IMR-90 (cell line): Measurements from ENCODE around the gene KRTAP9-9. TPM values are rescaled to one million over a fixed set of nuclear protein-coding genes. Genes with fewer than 3 reads are reported as not detected.

Experiments used
- ATAC-seq: fragments of 200-7000 bp; cut with Tn5 transposase; 2 replicates; pipeline ENCODE4 v1.9.1; 2020; ENCODE audit warnings: low read depth, mild to moderate bottlenecking, moderate library complexity
- BruUV-seq: library from RNA; stranded (reverse); fragments of 400-500 nt; replicated peaks from 2 replicates; lab custom pipeline; 2021; lab: Mats Ljungman, UMichigan
- CTCF ChIA-PET: fragments of 300-600 bp; formaldehyde crosslinking; extraction: SDS; loops from one replicate; lab custom pipeline; 2021; ENCODE audit warnings: antibody characterized with exemption; lab: Yijun Ruan, JAX
- POLR2A ChIA-PET: fragments of 300-600 bp; sonication (Branson Sonifier 250); formaldehyde crosslinking; loops from one replicate; lab custom pipeline; 2022; ENCODE audit warnings: antibody characterized with exemption; ENCODE audit not compliant: unreplicated experiment; lab: Charles Lee
- DNase-seq: peaks from one replicate; pipeline ENCODE4 v3.0.0; 2013
- H2AFZ ChIP-seq: replicated peaks from 2 replicates; pipeline ENCODE3; 2013; ENCODE audit warnings: low read length, mild to moderate bottlenecking; ENCODE audit not compliant: poor library complexity
- H2AK5ac ChIP-seq: 2 replicates; pipeline ENCODE4 v1.6.1; 2013; ENCODE audit warnings: low read depth, low read length, inconsistent platforms
- H2AK9ac ChIP-seq: replicated peaks from 2 replicates; pipeline ENCODE3; 2013; ENCODE audit warnings: mild to moderate bottlenecking, low read depth, low read length, moderate library complexity; ENCODE audit not compliant: poor library complexity
- H2BK120ac ChIP-seq: 2 replicates; pipeline ENCODE4 v1.6.1; 2013; ENCODE audit warnings: low read depth, low read length, inconsistent platforms
- H2BK15ac ChIP-seq: 3 replicates; pipeline ENCODE4 v1.6.1; 2013; ENCODE audit warnings: low read depth, low read length, inconsistent platforms
- H2BK20ac ChIP-seq: 2 replicates; pipeline ENCODE4 v1.6.1; 2013; ENCODE audit warnings: low read depth, mild to moderate bottlenecking, inconsistent platforms, low read length, moderate library complexity
- H2BK5ac ChIP-seq: 2 replicates; pipeline ENCODE4 v1.6.1; 2013; ENCODE audit warnings: mild to moderate bottlenecking, low read depth, low read length, inconsistent platforms; ENCODE audit not compliant: poor library complexity, severe bottlenecking
- H3K14ac ChIP-seq: replicated peaks from 2 replicates; pipeline ENCODE4 v1.6.1; 2013; ENCODE audit warnings: low read depth, low read length, inconsistent platforms
- H3K18ac ChIP-seq: 2 replicates; pipeline ENCODE4 v1.6.1; 2013; ENCODE audit warnings: low read depth, low read length, control low read depth
- H3K23ac ChIP-seq: 2 replicates; pipeline ENCODE4 v1.6.1; 2013; ENCODE audit warnings: low read depth, low read length, inconsistent platforms
- H3K27ac ChIP-seq: 2 replicates; pipeline ENCODE4 v1.5.1; 2013; ENCODE audit warnings: mild to moderate bottlenecking, control low read depth, low read length; ENCODE audit not compliant: insufficient read depth
- H3K27me3 ChIP-seq: 2 replicates; pipeline ENCODE4 v1.6.1; 2013; ENCODE audit warnings: low read length; ENCODE audit not compliant: control insufficient read depth, insufficient read depth
- H3K36me3 ChIP-seq: 2 replicates; pipeline ENCODE4 v1.6.1; 2013; ENCODE audit warnings: low read length, mixed read lengths; ENCODE audit not compliant: control insufficient read depth, insufficient read depth
- H3K4ac ChIP-seq: 2 replicates; pipeline ENCODE4 v1.6.1; 2013; ENCODE audit warnings: low read depth, low read length, inconsistent platforms
- H3K4me1 ChIP-seq: 2 replicates; pipeline ENCODE4 v1.6.1; 2013; ENCODE audit warnings: low read length, mixed read lengths; ENCODE audit not compliant: control insufficient read depth, insufficient read depth
- H3K4me2 ChIP-seq: 2 replicates; pipeline ENCODE4 v1.6.1; 2013; ENCODE audit warnings: low read depth, mild to moderate bottlenecking, control low read depth, low read length, moderate library complexity
- H3K4me3 ChIP-seq: 2 replicates; pipeline ENCODE4 v1.5.1; 2013; ENCODE audit warnings: low read depth, mild to moderate bottlenecking, control low read depth, low read length, moderate library complexity; ENCODE audit not compliant: insufficient read depth
- H3K56ac ChIP-seq: 2 replicates; pipeline ENCODE4 v1.6.1; 2013; ENCODE audit warnings: low read length, inconsistent platforms; ENCODE audit not compliant: insufficient read depth; ENCODE audit errors: extremely low read depth
- H3K79me1 ChIP-seq, 2 experiments: 2 replicates each; pipeline ENCODE4 v1.6.1; 2013; ENCODE audit warnings: low read length in 2 of 2, inconsistent platforms in 1 of 2, low read depth in 1 of 2
- H3K9ac ChIP-seq: 2 replicates; pipeline ENCODE4 v1.6.1; 2013; ENCODE audit warnings: low read depth, low read length, control low read depth
- H3K9me1 ChIP-seq: 2 replicates; pipeline ENCODE4 v1.6.1; 2013; ENCODE audit warnings: low read length, inconsistent platforms; ENCODE audit not compliant: insufficient read depth
- H3K9me3 ChIP-seq: 2 replicates; pipeline ENCODE4 v1.6.1; 2013; ENCODE audit warnings: low read length; ENCODE audit not compliant: control insufficient read depth, insufficient read depth
- H4K20me1 ChIP-seq: 2 replicates; pipeline ENCODE4 v1.6.1; 2013; ENCODE audit warnings: low read length, inconsistent platforms; ENCODE audit not compliant: insufficient read depth
- H4K5ac ChIP-seq: 2 replicates; pipeline ENCODE4 v1.6.1; 2013; ENCODE audit warnings: mild to moderate bottlenecking, low read depth, low read length, control low read depth
- H4K8ac ChIP-seq, 2 experiments: 2 replicates each; pipeline ENCODE4 v1.6.1; 2013; ENCODE audit warnings: low read depth in 2 of 2, low read length in 2 of 2, control low read depth in 1 of 2, inconsistent platforms in 1 of 2
- H4K91ac ChIP-seq: 2 replicates; pipeline ENCODE4 v1.6.1; 2013; ENCODE audit warnings: low read depth, low read length, inconsistent platforms; ENCODE audit not compliant: insufficient read depth
- CEBPB ChIP-seq: IDR thresholded peaks from 2 replicates; pipeline ENCODE4 v1.6.1; 2012; ENCODE audit warnings: low read depth, low read length, improper control_type of control experiment
- CHD1 ChIP-seq: IDR thresholded peaks from 2 replicates; pipeline ENCODE4 v1.6.1; 2012; ENCODE audit warnings: low read depth, low read length, improper control_type of control experiment
- MAZ ChIP-seq: IDR thresholded peaks from 2 replicates; pipeline ENCODE4 v1.6.1; 2012; ENCODE audit warnings: low read depth, mild to moderate bottlenecking, low read length, improper control_type of control experiment, moderate library complexity, borderline replicate concordance
- NFE2L2 ChIP-seq: fragments of 150-350 bp; IDR thresholded peaks from 2 replicates; pipeline ENCODE4 v1.6.1; 2016; ENCODE audit warnings: low read depth, mild to moderate bottlenecking, low read length
- POLR2A ChIP-seq: IDR thresholded peaks from 2 replicates; pipeline ENCODE4 v1.6.1; 2012; ENCODE audit warnings: mild to moderate bottlenecking, low read depth, low read length
- SMC3 ChIP-seq: fragments of 150-350 bp; IDR thresholded peaks from 2 replicates; pipeline ENCODE4 v1.6.1; 2016; ENCODE audit warnings: low read depth, mild to moderate bottlenecking, antibody characterized with exemption, low read length, moderate library complexity
- USF2 ChIP-seq: fragments of 150-350 bp; IDR thresholded peaks from 2 replicates; pipeline ENCODE4 v1.6.1; 2017; ENCODE audit warnings: mild to moderate bottlenecking, antibody characterized with exemption, low read length, low read depth
- WGBS, 2 experiments: methylation state at CpG; one replicate each; pipeline versions ENCODE4 v1.1.5 to v1.1.7; 2013; ENCODE audit warnings: missing lambda C conversion rate in 2 of 2; ENCODE audit not compliant: insufficient read length in 1 of 2; ENCODE audit errors: extremely low coverage in 2 of 2; 5-methylcytosine and 5-hydroxymethylcytosine counted together
- dilution Hi-C: fragments of 300-500 bp; cut with HindIII; formaldehyde crosslinking; loops from one replicate; pipeline ENCODE4 v1.14.3; 2018; ENCODE audit warnings: low sequenced_read_pairs; ENCODE audit not compliant: unreplicated experiment
- in situ Hi-C: fragments of 300-500 bp; cut with MboI; formaldehyde crosslinking; loops from 3 replicates; pipeline ENCODE4 v1.14.3; 2019; ENCODE audit warnings: low sequenced_read_pairs, inconsistent platforms, mixed read lengths
- intact Hi-C: fragments of 100-400 bp; cut with micrococcal nuclease; formaldehyde crosslinking; loops from 2 replicates; pipeline ENCODE4 v1.10.0; 2022
- polyA plus RNA-seq, 3 experiments: library from polyadenylated mRNA; depleted of rRNA; stranded (reverse); fragments of >200 nt; gene quantifications; 2 replicates each; pipeline ENCODE4 v1.2.3, GENCODE V29; 2012; ENCODE audit warnings: low replicate concordance in 1 of 3
- total RNA-seq: library from RNA; depleted of rRNA; stranded (reverse); fragments of >200 nt; gene quantifications from 2 replicates; pipeline ENCODE4 v1.2.3, GENCODE V29; 2012

The KRTAP9-9 gene
- total and polyA plus RNA-seq, 2 of the 4 experiments (the other 2 are of a cell fraction), result not detected

- dilution Hi-C loops, result no loop called here
- no peak within 1 kb of the TSS for H3K18ac ChIP-seq
- in situ Hi-C loops, result no loop called here
These were observed 9.9 kb downstream of the KRTAP9-9 start, which contains the start of gene KRTAP9-6 for GRCh38 chr17:41265078-41265477. TSS of gene KRTAP9-6 (plus strand) at chr17:41265378. CDS start at chr17:41265378, 0 bp downstream.

More at GRCh38 chr17:41265078-41265477, 9.9 kb downstream of the KRTAP9-9 start, which contains the start of gene KRTAP9-6:
- 0 out of 2 replicates have a peak within 1 kb of the TSS, but pooled peaks have one; percentile 7 for H4K91ac ChIP-seq
- H2BK5ac ChIP-seq, result no peak within 1 kb of the TSS
- H3K4ac ChIP-seq, result no peak within 1 kb of the TSS
- no peak for DNase-seq
- no CpG with 5 or more reads among the region's 2 CpGs for WGBS, 2 experiments
- H3K27me3 ChIP-seq, result peaks cover 9% of the 10 kb centered on the region
- H3K56ac ChIP-seq, result no peak within 1 kb of the TSS
- H3K4me3 ChIP-seq, result no peak within 1 kb of the TSS
- H3K9me3 ChIP-seq, result no peaks in the 10 kb centered on the region
- H4K8ac ChIP-seq, result no peak within 1 kb of the TSS
- H3K4me1 ChIP-seq, result no peaks in the 10 kb centered on the region
- no peak within 1 kb of the TSS for H3K14ac ChIP-seq
- H3K79me1 ChIP-seq, result no peaks in the 10 kb centered on the region
- BruUV-seq, result no TSS peak
- H2AFZ ChIP-seq, result no peak within 1 kb of the TSS
- no peak within 1 kb of the TSS for H3K9ac ChIP-seq
- no peak within 1 kb of the TSS for H3K27ac ChIP-seq
- no peaks in the 10 kb centered on the region for H3K36me3 ChIP-seq
- no peak within 1 kb of the TSS for H2AK5ac ChIP-seq
- intact Hi-C loops, result loop anchor here (2.0 kb wide), 1 partner anchor 14 kb away; no protein-coding TSS in a partner anchor
- no peak for TF ChIP-seq USF2
- TF ChIP-seq CHD1, result no peak
- no peak for TF ChIP-seq SMC3
- TF ChIP-seq MAZ, result no peak
- no peak for TF ChIP-seq NFE2L2
- no peak for TF ChIP-seq POLR2A
- TF ChIP-seq CEBPB, result no peak
- H3K4me2 ChIP-seq, result no peak within 1 kb of the TSS
- H4K20me1 ChIP-seq, result no peaks in the 10 kb centered on the region
- POLR2A ChIA-PET, result no interaction called here
- H3K9me1 ChIP-seq, result no peaks in the 10 kb centered on the region
- H2BK15ac ChIP-seq, result peak within 1 kb of the TSS; percentile 2; the same call in 1 of the 3 replicates
- H2AK9ac ChIP-seq, result peak within 1 kb of the TSS; percentile 37
- H2BK120ac ChIP-seq, result no peak within 1 kb of the TSS
- H3K23ac ChIP-seq, result no peak within 1 kb of the TSS
- CTCF ChIA-PET, result no interaction called here
- H4K5ac ChIP-seq, result no peak within 1 kb of the TSS
- H2BK20ac ChIP-seq, result no peak within 1 kb of the TSS; the same call in 1 of the 2 replicates
- ATAC-seq, result no peak
